HG02970 (cell line): Measurements from ENCODE around the gene SRL.

Source experiments
- ATAC-seq: cut with Tn5 transposase; IDR thresholded peaks from one replicate; pipeline ENCODE4 v1.9.1; 2021; ENCODE audit warnings: mild to moderate bottlenecking, moderate library complexity, moderate number of reproducible peaks; ENCODE audit not compliant: unreplicated experiment, low FRiP score

The SRL gene

GRCh38 chr16:4241928-4242283, at the start of gene SRL:
SRL (minus strand) TSS chr16:4242080; CDS start chr16:4242067, 13 bp downstream.
- ATAC-seq: no peak

GRCh38 chr16:4290236-4290830, 48.5 kb upstream of the SRL start:
- ATAC-seq: no peak

- ATAC-seq: no peak
These were observed 46.5 kb upstream of the SRL start for GRCh38 chr16:4288148-4288921.

GRCh38 chr16:4285167-4285566, 43.3 kb upstream of the SRL start:
- no peak for ATAC-seq

- no peak for ATAC-seq
These were observed 42.1 kb upstream of the SRL start for GRCh38 chr16:4283939-4284338.

- no peak for ATAC-seq
These were observed 41.6 kb upstream of the SRL start for GRCh38 chr16:4283441-4283840.

GRCh38 chr16:4280625-4281024, 38.7 kb upstream of the SRL start:
- no peak for ATAC-seq

GRCh38 chr16:4277987-4278513, 36.2 kb upstream of the SRL start:
- ATAC-seq: no peak

GRCh38 chr16:4275861-4276260, 34.0 kb upstream of the SRL start:
- no peak for ATAC-seq

- ATAC-seq: no peak
These were observed 32.0 kb upstream of the SRL start for GRCh38 chr16:4273858-4274311.

GRCh38 chr16:4272114-4272956, 30.5 kb upstream of the SRL start:
- peak; percentile 11 for ATAC-seq

GRCh38 chr16:4271176-4272113, 29.6 kb upstream of the SRL start:
- ATAC-seq: peak; percentile 51

GRCh38 chr16:4270595-4270994, 28.7 kb upstream of the SRL start:
- no peak for ATAC-seq

- no peak for ATAC-seq
These were observed 28.2 kb upstream of the SRL start for GRCh38 chr16:4270091-4270490.

GRCh38 chr16:4266372-4266771, 24.5 kb upstream of the SRL start:
- no peak for ATAC-seq

GRCh38 chr16:4265676-4266075, 23.8 kb upstream of the SRL start:
- ATAC-seq: no peak

GRCh38 chr16:4264546-4264945, 22.7 kb upstream of the SRL start:
- ATAC-seq: no peak

- ATAC-seq: no peak
These were observed 21.9 kb upstream of the SRL start for GRCh38 chr16:4263504-4264436.

- no peak for ATAC-seq
These were observed 20.5 kb upstream of the SRL start for GRCh38 chr16:4262303-4262835.
